Measurements from ENCODE around the gene PIK3R2.
"Not testable (repeated sequence)": the region's sequence is repeated elsewhere in the genome, so short reads cannot be mapped to it uniquely, and the experiment has no call there.

The PIK3R2 gene

GRCh38 chr19:18156268-18156667 lies 3.3 kb downstream of the PIK3R2 start:
- DNase-seq = no peak

GRCh38 chr19:18156841-18157464 lies 4.0 kb downstream of the PIK3R2 start:
- DNase-seq = no peak

- DNase-seq = no peak
Observed at GRCh38 chr19:18157465-18158063, 4.6 kb downstream of the PIK3R2 start.

GRCh38 chr19:18158467-18158866 lies 5.5 kb downstream of the PIK3R2 start:
- no peak for DNase-seq

GRCh38 chr19:18159059-18159616 lies 6.2 kb downstream of the PIK3R2 start:
- DNase-seq = not testable (repeated sequence)

- no peak for DNase-seq
Observed at GRCh38 chr19:18159810-18160209, 6.8 kb downstream of the PIK3R2 start.

- no peak for DNase-seq
Observed at GRCh38 chr19:18160493-18160970, 7.6 kb downstream of the PIK3R2 start.

- peak; percentile 62 for DNase-seq
Observed at GRCh38 chr19:18160971-18161635, 8.1 kb downstream of the PIK3R2 start.

- no peak for DNase-seq
Observed at GRCh38 chr19:18161636-18162002, 8.7 kb downstream of the PIK3R2 start.

GRCh38 chr19:18164072-18164471 lies 11.1 kb downstream of the PIK3R2 start:
- no peak for DNase-seq

GRCh38 chr19:18165794-18166544 lies 13.0 kb downstream of the PIK3R2 start:
- no peak for DNase-seq

- DNase-seq = no peak
Observed at GRCh38 chr19:18167011-18167410, 14.0 kb downstream of the PIK3R2 start.

GRCh38 chr19:18167975-18168645 lies 15.1 kb downstream of the PIK3R2 start:
- peak; percentile 43 for DNase-seq

- no peak for DNase-seq
Observed at GRCh38 chr19:18168673-18169381, 15.9 kb downstream of the PIK3R2 start.

GRCh38 chr19:18170714-18171255 lies 17.8 kb downstream of the PIK3R2 start:
- DNase-seq = no peak

- DNase-seq = no peak
Observed at GRCh38 chr19:18171605-18172327, 18.8 kb downstream of the PIK3R2 start.

GRCh38 chr19:18172331-18173053 lies 19.5 kb downstream of the PIK3R2 start:
- DNase-seq = no peak

- no peak for DNase-seq
Observed at GRCh38 chr19:18173054-18173571, 20.1 kb downstream of the PIK3R2 start.

GRCh38 chr19:18173572-18174288 lies 20.8 kb downstream of the PIK3R2 start, which contains the start of gene IFI30:
IFI30 (plus strand) TSS chr19:18173813; CDS start chr19:18173842, 29 bp downstream.
- peak; percentile 47 for DNase-seq
